ENCODE results near the gene WIZ.
A peak's percentile ranks its signal among the peaks of the same experiment; 100 is the strongest.

WIZ gene

GRCh38 chr19:15444505-15445226, 5.1 kb downstream of the WIZ start:
- DNase-seq, result no peak

- no peak for DNase-seq
These were observed 5.9 kb downstream of the WIZ start for GRCh38 chr19:15443838-15444237.

- no peak for DNase-seq
These were observed 6.4 kb downstream of the WIZ start for GRCh38 chr19:15443325-15443724.

GRCh38 chr19:15442142-15442920, 7.4 kb downstream of the WIZ start:
- DNase-seq, result no peak

GRCh38 chr19:15441317-15441716, 8.4 kb downstream of the WIZ start:
- DNase-seq, result no peak

GRCh38 chr19:15439821-15440641, 9.7 kb downstream of the WIZ start:
- DNase-seq, result no peak

GRCh38 chr19:15439078-15439799, 10.5 kb downstream of the WIZ start:
- DNase-seq, result no peak

GRCh38 chr19:15438577-15438976, 11.2 kb downstream of the WIZ start:
- DNase-seq, result no peak

- DNase-seq, result no peak
These were observed 11.6 kb downstream of the WIZ start for GRCh38 chr19:15438124-15438496.

- DNase-seq, result no peak
These were observed 12.2 kb downstream of the WIZ start for GRCh38 chr19:15437355-15438123.

- DNase-seq, result no peak
These were observed 13.0 kb downstream of the WIZ start for GRCh38 chr19:15436826-15437110.

GRCh38 chr19:15436012-15436825, 13.5 kb downstream of the WIZ start:
- no peak for DNase-seq

GRCh38 chr19:15433519-15434069, 16.2 kb downstream of the WIZ start:
- DNase-seq, result no peak

GRCh38 chr19:15432629-15433518, 16.9 kb downstream of the WIZ start:
- peak; percentile 96 for DNase-seq

GRCh38 chr19:15432018-15432494, 17.7 kb downstream of the WIZ start:
- DNase-seq, result peak; percentile 56

GRCh38 chr19:15431396-15432017, 18.2 kb downstream of the WIZ start:
- DNase-seq, result no peak

GRCh38 chr19:15430526-15431120, 19.1 kb downstream of the WIZ start:
- no peak for DNase-seq

- DNase-seq, result no peak
These were observed 19.8 kb downstream of the WIZ start for GRCh38 chr19:15429825-15430467.
